Mesenchymal stem cell (in vitro differentiated cells and primary cell): Measurements from ENCODE around the gene TMEM115.

Experiments used
- DNase-seq: peaks from one replicate; pipeline ENCODE4 v3.0.0-alpha.2; 2013
- H2AFZ ChIP-seq: one replicate; pipeline ENCODE4 v1.6.1; 2013; ENCODE audit warnings: low read depth, mild to moderate bottlenecking, control low read depth, inconsistent platforms, low read length, moderate library complexity
- H2AK5ac ChIP-seq: 2 replicates; pipeline ENCODE4 v1.6.1; 2013; ENCODE audit warnings: low read length, moderate library complexity, mild to moderate bottlenecking, inconsistent platforms; ENCODE audit not compliant: severe bottlenecking
- H2BK120ac ChIP-seq: one replicate; pipeline ENCODE4 v1.6.1; 2013; ENCODE audit warnings: low read depth, mild to moderate bottlenecking, inconsistent platforms, low read length, moderate library complexity
- H2BK12ac ChIP-seq, 2 experiments: one replicate each; pipeline ENCODE4 v1.6.1; 2013; ENCODE audit warnings: inconsistent platforms in 2 of 2, low read length in 2 of 2, mild to moderate bottlenecking in 2 of 2, moderate library complexity in 2 of 2, control low read depth in 1 of 2
- H2BK15ac ChIP-seq: one replicate; pipeline ENCODE4 v1.6.1; 2013; ENCODE audit warnings: mild to moderate bottlenecking, low read depth, inconsistent platforms; ENCODE audit not compliant: poor library complexity, severe bottlenecking
- H2BK5ac ChIP-seq: 2 replicates; pipeline ENCODE4 v1.6.1; 2013; ENCODE audit warnings: low read depth, mild to moderate bottlenecking, low read length, control low read depth, inconsistent platforms; ENCODE audit not compliant: poor library complexity, severe bottlenecking
- H3K14ac ChIP-seq, 2 experiments: one replicate each; pipeline ENCODE4 v1.6.1; 2013; ENCODE audit warnings: inconsistent platforms in 2 of 2, low read length in 2 of 2, control low read depth in 1 of 2, mild to moderate bottlenecking in 1 of 2, moderate library complexity in 1 of 2
- H3K18ac ChIP-seq, 2 experiments: one replicate each; pipeline ENCODE4 v1.6.1; 2013; ENCODE audit warnings: inconsistent platforms in 2 of 2, low read length in 2 of 2, control low read depth in 1 of 2, low read depth in 1 of 2, mild to moderate bottlenecking in 1 of 2
- H3K23ac ChIP-seq, 2 experiments: one replicate each; pipeline ENCODE4 v1.6.1; 2013; ENCODE audit warnings: inconsistent platforms in 2 of 2, low read length in 2 of 2, mild to moderate bottlenecking in 2 of 2, moderate library complexity in 2 of 2, control low read depth in 1 of 2
- H3K27ac ChIP-seq: 2 replicates; pipeline ENCODE4 v1.5.1; 2013; ENCODE audit warnings: mild to moderate bottlenecking, moderate library complexity, low read length, control low read depth, inconsistent platforms; ENCODE audit not compliant: poor library complexity, severe bottlenecking
- H3K27me3 ChIP-seq, 2 experiments: 2 replicates each; pipeline versions ENCODE4 v1.6.1 to v1.7.0; 2013; ENCODE audit warnings: low read length in 2 of 2, mild to moderate bottlenecking in 2 of 2, moderate library complexity in 2 of 2, control low read depth in 1 of 2, inconsistent platforms in 1 of 2; ENCODE audit not compliant: control insufficient read depth in 1 of 2, insufficient read depth in 1 of 2
- H3K36me3 ChIP-seq, 2 experiments: 2 replicates each; pipeline versions ENCODE4 v1.6.1 to v1.7.0; 2013; ENCODE audit warnings: low read length in 2 of 2, control low read depth in 1 of 2, inconsistent platforms in 1 of 2, low read depth in 1 of 2, mild to moderate bottlenecking in 1 of 2; ENCODE audit not compliant: insufficient read depth in 2 of 2, control insufficient read depth in 1 of 2
- H3K4ac ChIP-seq, 2 experiments: one replicate each; pipeline ENCODE4 v1.6.1; 2013; ENCODE audit warnings: inconsistent platforms in 2 of 2, low read length in 2 of 2, mild to moderate bottlenecking in 2 of 2, moderate library complexity in 2 of 2, control low read depth in 1 of 2, low read depth in 1 of 2
- H3K4me1 ChIP-seq: 2 replicates; pipeline ENCODE4 v1.6.1; 2013; ENCODE audit warnings: low read depth, low read length, control low read depth; ENCODE audit not compliant: control insufficient read depth, insufficient read depth
- H3K4me2 ChIP-seq: 2 replicates; pipeline ENCODE4 v1.6.1; 2013; ENCODE audit warnings: low read length, mild to moderate bottlenecking, inconsistent platforms; ENCODE audit not compliant: poor library complexity, severe bottlenecking
- H3K4me3 ChIP-seq, 2 experiments: 2 replicates each; pipeline versions ENCODE4 v1.5.1 to v1.7.0; 2013; ENCODE audit warnings: low read length in 2 of 2, mild to moderate bottlenecking in 2 of 2, control low read depth in 1 of 2, low read depth in 1 of 2; ENCODE audit not compliant: insufficient read depth in 1 of 2
- H3K79me1 ChIP-seq: replicated peaks from 2 replicates; pipeline ENCODE4 v1.6.1; 2013; ENCODE audit warnings: mild to moderate bottlenecking, control low read depth, low read length, inconsistent platforms; ENCODE audit not compliant: poor library complexity, severe bottlenecking
- H3K9ac ChIP-seq: 2 replicates; pipeline ENCODE4 v1.7.0; 2013; ENCODE audit warnings: mild to moderate bottlenecking, low read length, moderate library complexity
- H3K9me3 ChIP-seq: 2 replicates; pipeline ENCODE4 v1.7.0; 2013; ENCODE audit warnings: mild to moderate bottlenecking, low read length; ENCODE audit not compliant: control insufficient read depth
- H4K8ac ChIP-seq: one replicate; pipeline ENCODE4 v1.6.1; 2013; ENCODE audit warnings: inconsistent platforms, mild to moderate bottlenecking, low read length, moderate library complexity
- H4K91ac ChIP-seq: one replicate; pipeline ENCODE4 v1.6.1; 2013; ENCODE audit warnings: mild to moderate bottlenecking, low read length, inconsistent platforms
- WGBS: methylation state at CpG from one replicate; pipeline ENCODE4 v1.1.7; 2013; ENCODE audit warnings: mixed read lengths; 5-methylcytosine and 5-hydroxymethylcytosine counted together

Gene TMEM115

DNA sequence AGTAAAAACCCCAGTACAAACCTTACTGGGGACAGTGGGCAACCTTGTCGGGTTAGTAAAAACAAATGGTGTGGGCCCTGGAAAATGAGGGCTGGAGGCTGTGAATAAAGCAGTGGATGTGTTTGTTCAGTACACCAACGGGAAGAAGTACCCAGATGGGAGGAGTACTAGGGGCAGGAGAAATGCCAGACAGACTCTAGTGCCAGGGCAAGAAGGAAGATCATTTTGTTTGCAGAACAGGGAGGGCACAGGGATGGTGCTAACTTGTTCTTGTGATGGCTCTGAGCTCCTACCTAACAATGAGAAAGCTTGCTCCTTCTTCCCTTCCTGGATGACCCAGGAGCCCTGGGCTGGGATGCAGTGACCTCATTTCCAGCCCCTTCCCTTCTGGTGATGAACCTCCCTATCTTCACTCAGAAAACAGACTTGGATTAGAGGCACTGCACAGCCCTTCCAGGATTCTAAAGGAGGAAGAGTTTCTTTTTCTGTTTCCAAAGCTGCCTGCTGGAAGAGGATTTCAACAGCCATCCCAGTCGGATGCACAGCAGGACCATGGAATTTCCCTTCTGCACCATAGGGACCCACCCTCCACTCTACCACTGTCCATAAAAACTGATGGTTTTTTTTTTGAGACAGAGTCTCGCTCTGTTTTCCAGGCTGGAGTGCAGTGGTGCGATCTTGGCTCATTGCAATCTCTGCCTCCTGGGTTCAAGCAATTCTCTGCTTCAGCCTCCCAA is 24.8 kb downstream of the TMEM115 start:
- Histone ChIP-seq H3K27ac (no peak overlapping the region), H3K4me2 (no peak overlapping the region), H3K14ac (no peak overlapping the region), H3K36me3 (peaks cover 29 to 35% of the 10 kb centered on the region in 2 experiments), H3K18ac (no peak overlapping the region), H4K91ac (no peak overlapping the region), H3K4ac (peak overlapping the region in 1 of 2 experiments; percentile 40), H3K9ac (peak overlapping the region; percentile 97), H3K9me3 (no peaks in the 10 kb centered on the region), H2BK15ac (no peak overlapping the region), H2BK5ac (no peak overlapping the region), H3K4me1 (peaks cover 26% of the 10 kb centered on the region), H4K8ac (no peak overlapping the region), H2AK5ac (no peak overlapping the region), H3K23ac (no peak overlapping the region), H2BK120ac (no peak overlapping the region), H3K27me3 (no peaks in the 10 kb centered on the region), H2AFZ (no peak overlapping the region), H3K79me1 (peaks cover 25% of the 10 kb centered on the region), H3K4me3 (peak overlapping the region in 1 of 2 experiments; percentile 40), H2BK12ac (no peak overlapping the region)
- WGBS = 85% methylated on average over 5 of the region's 5 CpGs
- peak; percentile 68 for DNase-seq

GRCh38 chr3:50333744-50334328 is 25.5 kb downstream of the TMEM115 start:
- Histone ChIP-seq H3K36me3 (peaks cover 33 to 41% of the 10 kb centered on the region in 2 experiments), H3K27me3 (no peaks in the 10 kb centered on the region), H3K79me1 (peaks cover 24% of the 10 kb centered on the region), H3K23ac (no peak overlapping the region), H3K27ac (no peak overlapping the region), H2AFZ (no peak overlapping the region), H2BK120ac (no peak overlapping the region), H3K4me1 (peaks cover 26% of the 10 kb centered on the region), H3K4me3 (peak overlapping the region in 1 of 2 experiments; percentile 40), H2AK5ac (no peak overlapping the region), H3K4me2 (no peak overlapping the region), H4K91ac (no peak overlapping the region), H4K8ac (peak overlapping the region; percentile 29), H3K9ac (peak overlapping the region; percentile 97), H2BK15ac (no peak overlapping the region), H3K9me3 (no peaks in the 10 kb centered on the region), H3K18ac (no peak overlapping the region), H2BK5ac (no peak overlapping the region), H2BK12ac (no peak overlapping the region), H3K14ac (no peak overlapping the region), H3K4ac (peak overlapping the region in 1 of 2 experiments; percentile 8)
- peak; percentile 86 for DNase-seq
- WGBS = 71% methylated on average over 12 of the region's 12 CpGs

DNA sequence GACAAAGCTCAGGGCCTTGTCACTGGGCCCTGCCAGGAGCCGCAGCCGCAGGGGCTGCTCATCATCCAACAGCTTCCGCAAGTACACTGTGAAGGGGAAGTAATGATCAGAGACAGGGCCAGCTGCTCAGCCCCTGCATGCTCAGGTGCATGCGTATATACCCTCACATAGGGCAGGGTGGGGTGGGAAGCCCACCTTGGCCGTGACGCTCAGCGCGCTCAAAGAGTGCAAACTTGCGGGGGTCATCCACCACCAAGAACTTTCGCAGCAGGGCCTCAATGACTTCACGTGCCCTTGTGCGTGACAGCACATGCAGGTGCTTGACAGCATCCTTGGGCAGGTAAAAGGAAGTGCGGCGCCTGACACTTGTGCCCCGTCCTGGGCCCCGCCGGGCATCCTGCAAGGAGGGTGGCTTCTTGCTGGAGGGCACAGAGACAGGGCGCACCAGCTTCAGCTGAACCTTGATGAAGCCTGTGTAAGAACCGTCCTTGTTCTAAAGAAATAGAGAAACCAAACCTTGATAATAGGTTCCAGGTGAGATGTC is 27.9 kb downstream of the TMEM115 start:
- Histone ChIP-seq H2BK12ac (no peak overlapping the region), H3K4me1 (peaks cover 26% of the 10 kb centered on the region), H4K91ac (peak overlapping the region; percentile 21), H4K8ac (no peak overlapping the region), H2AFZ (no peak overlapping the region), H2AK5ac (no peak overlapping the region), H3K27me3 (no peaks in the 10 kb centered on the region), H2BK5ac (no peak overlapping the region), H3K4ac (no peak overlapping the region), H3K9me3 (no peaks in the 10 kb centered on the region), H3K9ac (no peak overlapping the region), H2BK120ac (no peak overlapping the region), H3K18ac (no peak overlapping the region), H2BK15ac (no peak overlapping the region), H3K14ac (no peak overlapping the region), H3K4me3 (no peak overlapping the region), H3K23ac (no peak overlapping the region), H3K79me1 (peaks cover 24% of the 10 kb centered on the region), H3K27ac (no peak overlapping the region), H3K36me3 (peaks cover 33 to 44% of the 10 kb centered on the region in 2 experiments), H3K4me2 (no peak overlapping the region)
- 96% methylated on average over 19 of the region's 19 CpGs for WGBS
- DNase-seq = no peak

DNA sequence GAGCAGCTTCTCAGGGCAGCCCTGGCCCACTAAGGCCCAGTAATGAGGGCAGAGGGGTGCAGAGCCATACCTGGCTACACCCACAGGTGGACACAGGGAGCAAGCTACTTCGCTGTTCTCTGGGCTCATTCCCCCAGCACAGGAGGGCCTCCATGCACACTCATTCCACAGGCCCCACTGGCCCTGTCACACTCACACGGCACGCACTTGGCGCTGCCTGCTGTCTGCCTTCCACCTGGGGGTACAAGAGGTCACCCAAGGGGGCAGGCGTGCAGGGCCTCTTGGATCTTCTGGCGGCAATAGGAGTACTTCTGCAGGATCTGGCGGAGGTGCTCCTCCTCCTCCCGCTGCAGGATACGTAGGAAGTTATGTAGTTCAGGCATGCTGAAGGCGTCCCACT is 29.0 kb downstream of the TMEM115 start:
- H4K8ac ChIP-seq = no peak overlapping the region
- no peak overlapping the region for H2AFZ ChIP-seq
- peaks cover 19% of the 10 kb centered on the region for H3K4me1 ChIP-seq
- H3K27me3 ChIP-seq = no peaks in the 10 kb centered on the region
- no peak overlapping the region for H2AK5ac ChIP-seq
- no peak overlapping the region for H2BK120ac ChIP-seq
- no peak overlapping the region for H3K4me2 ChIP-seq
- no peak overlapping the region for H2BK15ac ChIP-seq
- no peak for DNase-seq
- H3K4me3 ChIP-seq = no peak overlapping the region
- H3K9ac ChIP-seq = no peak overlapping the region
- H3K23ac ChIP-seq = no peak overlapping the region
- peaks cover 26% of the 10 kb centered on the region for H3K79me1 ChIP-seq
- no peak overlapping the region for H4K91ac ChIP-seq
- H2BK5ac ChIP-seq = no peak overlapping the region
- no peak overlapping the region for H3K4ac ChIP-seq
- no peaks in the 10 kb centered on the region for H3K9me3 ChIP-seq
- no peak overlapping the region for H3K14ac ChIP-seq
- no peak overlapping the region for H3K27ac ChIP-seq
- H3K18ac ChIP-seq = no peak overlapping the region
- no peak overlapping the region for H2BK12ac ChIP-seq
- peaks cover 43 to 55% of the 10 kb centered on the region in 2 experiments for H3K36me3 ChIP-seq
- 98% methylated on average over 10 of the region's 10 CpGs for WGBS
